ENCODE results near the gene KCNK7.

The KCNK7 gene

DNA sequence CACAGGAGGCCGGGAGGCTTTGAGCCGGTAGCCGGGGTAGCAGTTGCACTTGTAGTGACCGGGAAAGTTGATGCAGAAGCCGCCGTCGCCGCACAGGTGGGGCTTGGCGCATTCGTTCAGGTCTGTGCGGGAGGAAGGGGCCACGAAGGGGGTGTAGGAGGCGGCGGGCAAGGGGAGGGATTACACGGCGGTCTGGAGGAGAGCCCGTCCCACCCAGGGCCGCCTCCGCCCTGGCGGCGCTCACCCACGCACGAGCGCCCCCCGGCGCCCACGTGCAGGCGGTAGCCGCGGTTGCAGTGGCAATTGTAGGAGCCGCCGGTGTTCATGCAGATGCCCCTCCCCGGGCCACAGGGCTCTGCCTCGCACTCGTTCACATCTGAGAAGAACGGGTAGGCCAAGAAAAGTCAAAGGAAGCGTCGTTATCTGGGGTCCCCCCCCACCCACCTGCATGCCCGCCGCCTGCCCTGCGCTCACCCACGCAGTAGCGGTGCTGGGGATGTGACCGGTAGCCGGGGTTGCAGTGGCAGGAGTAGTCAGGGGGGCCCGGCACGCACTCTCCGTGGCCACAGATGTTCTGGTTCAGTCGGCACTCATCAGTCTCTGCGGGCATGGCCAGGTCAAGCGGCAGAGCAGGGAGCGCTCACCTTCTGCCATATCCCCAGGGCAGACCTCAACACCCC, 48.0 kb downstream of the KCNK7 start:
- Histone ChIP-seq H3K27ac (ENCODE audit: low read depth, low read length) (no peak overlapping the region), H3K4me3 (ENCODE audit: insufficient read depth, low read length, poor library complexity, severe bottlenecking) (no peak overlapping the region), H3K79me2 (ENCODE audit: insufficient read depth, low read length) (no peaks in the 10 kb centered on the region), H2AFZ (ENCODE audit: low read depth, low read length, severe bottlenecking) (no peak overlapping the region), H3K9ac (ENCODE audit: low read length) (no peak overlapping the region; the same call in 1 of the 2 replicates), H3K27me3 (ENCODE audit: low read length) (no peaks in the 10 kb centered on the region), H4K20me1 (ENCODE audit: low read depth, low read length) (no peaks in the 10 kb centered on the region), H3F3A (ENCODE audit: insufficient read depth) (peaks cover 11% of the 10 kb centered on the region), H3K4me2 (ENCODE audit: low read depth, low read length, poor library complexity, severe bottlenecking) (peak overlapping the region; percentile 64), H3K9me3 (ENCODE audit: insufficient read depth, low read length) (no peaks in the 10 kb centered on the region), H3K36me3 (ENCODE audit: low read length) (no peaks in the 10 kb centered on the region), H3K9me2 (replicated peaks; ENCODE audit: insufficient read depth, low read length) (no peaks in the 10 kb centered on the region)
- TF ChIP-seq EZH2phosphoT487 (conservative IDR thresholded peaks at IDR 0.05; ENCODE audit: low read length), result no peak
- no peak for TF ChIP-seq CTCF (IDR thresholded peaks at IDR 0.05; ENCODE audit: insufficient read depth, low read length, poor library complexity, severe bottlenecking)

- H4K20me1 ChIP-seq (ENCODE audit: low read depth, low read length), result no peaks in the 10 kb centered on the region
- H3K9ac ChIP-seq (ENCODE audit: low read length), result peak overlapping the region; percentile 54
- H3K27ac ChIP-seq (ENCODE audit: low read depth, low read length), result peak overlapping the region; percentile 80
- peak overlapping the region; percentile 64 for H3K4me2 ChIP-seq (ENCODE audit: low read depth, low read length, poor library complexity, severe bottlenecking)
- no peaks in the 10 kb centered on the region for H3K9me2 ChIP-seq (replicated peaks; ENCODE audit: insufficient read depth, low read length)
- peak overlapping the region; percentile 45 for H3K4me3 ChIP-seq (ENCODE audit: insufficient read depth, low read length, poor library complexity, severe bottlenecking)
- H2AFZ ChIP-seq (ENCODE audit: low read depth, low read length, severe bottlenecking), result peak overlapping the region; percentile 73
- H3K9me3 ChIP-seq (ENCODE audit: insufficient read depth, low read length), result no peaks in the 10 kb centered on the region
- TF ChIP-seq CTCF (IDR thresholded peaks at IDR 0.05; ENCODE audit: insufficient read depth, low read length, poor library complexity, severe bottlenecking) (no peak), EZH2phosphoT487 (conservative IDR thresholded peaks at IDR 0.05; ENCODE audit: low read length) (no peak)
- peaks cover 11% of the 10 kb centered on the region for H3F3A ChIP-seq (ENCODE audit: insufficient read depth)
- H3K36me3 ChIP-seq (ENCODE audit: low read length), result no peaks in the 10 kb centered on the region
- H3K79me2 ChIP-seq (ENCODE audit: insufficient read depth, low read length), result no peaks in the 10 kb centered on the region
- no peaks in the 10 kb centered on the region for H3K27me3 ChIP-seq (ENCODE audit: low read length)
These were observed 49.2 kb downstream of the KCNK7 start for GRCh38 chr11:65546217-65546958.

GRCh38 chr11:65545853-65546216, 49.8 kb downstream of the KCNK7 start:
- H3K4me2 ChIP-seq (ENCODE audit: low read depth, low read length, poor library complexity, severe bottlenecking), result peak overlapping the region; percentile 64
- H3K36me3 ChIP-seq (ENCODE audit: low read length), result no peaks in the 10 kb centered on the region
- no peaks in the 10 kb centered on the region for H3K9me3 ChIP-seq (ENCODE audit: insufficient read depth, low read length)
- H4K20me1 ChIP-seq (ENCODE audit: low read depth, low read length), result no peaks in the 10 kb centered on the region
- TF ChIP-seq EZH2phosphoT487 (conservative IDR thresholded peaks at IDR 0.05; ENCODE audit: low read length), result no peak; the same call in 1 of the 2 replicates
- no peak for TF ChIP-seq CTCF (IDR thresholded peaks at IDR 0.05; ENCODE audit: insufficient read depth, low read length, poor library complexity, severe bottlenecking)
- no peaks in the 10 kb centered on the region for H3K27me3 ChIP-seq (ENCODE audit: low read length)
- no peaks in the 10 kb centered on the region for H3K79me2 ChIP-seq (ENCODE audit: insufficient read depth, low read length)
- H3K27ac ChIP-seq (ENCODE audit: low read depth, low read length), result peak overlapping the region; percentile 80
- no peaks in the 10 kb centered on the region for H3K9me2 ChIP-seq (replicated peaks; ENCODE audit: insufficient read depth, low read length)
- H3K4me3 ChIP-seq (ENCODE audit: insufficient read depth, low read length, poor library complexity, severe bottlenecking), result peak overlapping the region; percentile 45
- peaks cover 11% of the 10 kb centered on the region for H3F3A ChIP-seq (ENCODE audit: insufficient read depth)
- H3K9ac ChIP-seq (ENCODE audit: low read length), result peak overlapping the region; percentile 54; the same call in 1 of the 2 replicates
- peak overlapping the region; percentile 73 for H2AFZ ChIP-seq (ENCODE audit: low read depth, low read length, severe bottlenecking)
